Measurements from ENCODE around the gene HECTD4.

HECTD4 gene

GRCh38 chr12:112381883-112382796 lies at the start of gene HECTD4:
Gene HECTD4, minus strand, starts transcription at chr12:112382431. Its CDS starts 303 bp downstream, at chr12:112382128.
- Histone ChIP-seq H3K36me3 (ENCODE audit: insufficient read depth, low read length) (no peaks in the 10 kb centered on the region), H3K9ac (ENCODE audit: low read length) (peak within 1 kb of the TSS; percentile 96), H3K9me3 (ENCODE audit: low read length) (no peaks in the 10 kb centered on the region), H3K27me3 (ENCODE audit: insufficient read depth, low read length) (no peaks in the 10 kb centered on the region), H3K9me2 (ENCODE audit: low read depth, low read length) (no peaks in the 10 kb centered on the region), H3K4me3 (ENCODE audit: low read depth, low read length, poor library complexity, severe bottlenecking) (peak within 1 kb of the TSS; percentile 98), H4K20me1 (ENCODE audit: insufficient read depth, low read length) (no peaks in the 10 kb centered on the region), H3K4me1 (ENCODE audit: insufficient read depth, low read length, severe bottlenecking) (peaks cover 27% of the 10 kb centered on the region), H2AFZ (ENCODE audit: low read length) (peak within 1 kb of the TSS; percentile 96), H3F3A (ENCODE audit: insufficient read depth, low read length) (no peaks in the 10 kb centered on the region), H3K27ac (ENCODE audit: low read depth, low read length, poor library complexity, severe bottlenecking) (peak within 1 kb of the TSS; percentile 88), H3K79me2 (ENCODE audit: insufficient read depth, low read length) (peaks cover 43% of the 10 kb centered on the region), H3K4me2 (ENCODE audit: low read length) (peak within 1 kb of the TSS; percentile 98)
- TF ChIP-seq CTCF (IDR thresholded peaks at IDR 0.05; ENCODE audit: low read length) (no peak), EZH2 (IDR thresholded peaks at IDR 0.05; ENCODE audit: borderline replicate concordance, low read length) (no peak)

GRCh38 chr12:112431965-112432364 lies 49.7 kb upstream of the HECTD4 start:
- Histone ChIP-seq H4K20me1 (ENCODE audit: insufficient read depth, low read length) (no peaks in the 10 kb centered on the region), H3K27ac (ENCODE audit: low read depth, low read length, poor library complexity, severe bottlenecking) (peak overlapping the region; percentile 44), H3K9me3 (ENCODE audit: low read length) (no peaks in the 10 kb centered on the region), H3F3A (ENCODE audit: insufficient read depth, low read length) (no peaks in the 10 kb centered on the region), H3K9me2 (ENCODE audit: low read depth, low read length) (no peaks in the 10 kb centered on the region), H3K4me2 (ENCODE audit: low read length) (no peak overlapping the region), H3K36me3 (ENCODE audit: insufficient read depth, low read length) (no peaks in the 10 kb centered on the region; the same call in none of the 2 replicates), H2AFZ (ENCODE audit: low read length) (no peak overlapping the region), H3K9ac (ENCODE audit: low read length) (no peak overlapping the region), H3K4me3 (ENCODE audit: low read depth, low read length, poor library complexity, severe bottlenecking) (no peak overlapping the region), H3K4me1 (ENCODE audit: insufficient read depth, low read length, severe bottlenecking) (peaks cover 15% of the 10 kb centered on the region), H3K79me2 (ENCODE audit: insufficient read depth, low read length) (peaks cover 44% of the 10 kb centered on the region), H3K27me3 (ENCODE audit: insufficient read depth, low read length) (no peaks in the 10 kb centered on the region)
- no peak for TF ChIP-seq EZH2 (IDR thresholded peaks at IDR 0.05; ENCODE audit: borderline replicate concordance, low read length)
- no peak for TF ChIP-seq CTCF (IDR thresholded peaks at IDR 0.05; ENCODE audit: low read length)

GRCh38 chr12:112430929-112431328 lies 48.7 kb upstream of the HECTD4 start:
- no peak for TF ChIP-seq EZH2 (IDR thresholded peaks at IDR 0.05; ENCODE audit: borderline replicate concordance, low read length)
- no peak for TF ChIP-seq CTCF (IDR thresholded peaks at IDR 0.05; ENCODE audit: low read length)
- H3K9ac ChIP-seq (ENCODE audit: low read length) = no peak overlapping the region
- H3K79me2 ChIP-seq (ENCODE audit: insufficient read depth, low read length) = peaks cover 44% of the 10 kb centered on the region
- H3K36me3 ChIP-seq (ENCODE audit: insufficient read depth, low read length) = peaks cover 1% of the 10 kb centered on the region
- no peak overlapping the region for H3K4me2 ChIP-seq (ENCODE audit: low read length)
- no peak overlapping the region for H3K4me3 ChIP-seq (ENCODE audit: low read depth, low read length, poor library complexity, severe bottlenecking)
- peaks cover 15% of the 10 kb centered on the region for H3K4me1 ChIP-seq (ENCODE audit: insufficient read depth, low read length, severe bottlenecking)
- H3K27me3 ChIP-seq (ENCODE audit: insufficient read depth, low read length) = no peaks in the 10 kb centered on the region
- H2AFZ ChIP-seq (ENCODE audit: low read length) = no peak overlapping the region
- peak overlapping the region; percentile 44 for H3K27ac ChIP-seq (ENCODE audit: low read depth, low read length, poor library complexity, severe bottlenecking)
- no peaks in the 10 kb centered on the region for H4K20me1 ChIP-seq (ENCODE audit: insufficient read depth, low read length)
- no peaks in the 10 kb centered on the region for H3K9me2 ChIP-seq (ENCODE audit: low read depth, low read length)
- H3F3A ChIP-seq (ENCODE audit: insufficient read depth, low read length) = no peaks in the 10 kb centered on the region
- no peaks in the 10 kb centered on the region for H3K9me3 ChIP-seq (ENCODE audit: low read length)
